HG03064 (cell line): Measurements from ENCODE around the gene RAPGEF1.

ENCODE experiments used
- ATAC-seq: cut with Tn5 transposase; IDR thresholded peaks from one replicate; pipeline ENCODE4 v1.9.1; 2021; ENCODE audit warnings: low read depth; ENCODE audit not compliant: unreplicated experiment

Gene RAPGEF1

DNA sequence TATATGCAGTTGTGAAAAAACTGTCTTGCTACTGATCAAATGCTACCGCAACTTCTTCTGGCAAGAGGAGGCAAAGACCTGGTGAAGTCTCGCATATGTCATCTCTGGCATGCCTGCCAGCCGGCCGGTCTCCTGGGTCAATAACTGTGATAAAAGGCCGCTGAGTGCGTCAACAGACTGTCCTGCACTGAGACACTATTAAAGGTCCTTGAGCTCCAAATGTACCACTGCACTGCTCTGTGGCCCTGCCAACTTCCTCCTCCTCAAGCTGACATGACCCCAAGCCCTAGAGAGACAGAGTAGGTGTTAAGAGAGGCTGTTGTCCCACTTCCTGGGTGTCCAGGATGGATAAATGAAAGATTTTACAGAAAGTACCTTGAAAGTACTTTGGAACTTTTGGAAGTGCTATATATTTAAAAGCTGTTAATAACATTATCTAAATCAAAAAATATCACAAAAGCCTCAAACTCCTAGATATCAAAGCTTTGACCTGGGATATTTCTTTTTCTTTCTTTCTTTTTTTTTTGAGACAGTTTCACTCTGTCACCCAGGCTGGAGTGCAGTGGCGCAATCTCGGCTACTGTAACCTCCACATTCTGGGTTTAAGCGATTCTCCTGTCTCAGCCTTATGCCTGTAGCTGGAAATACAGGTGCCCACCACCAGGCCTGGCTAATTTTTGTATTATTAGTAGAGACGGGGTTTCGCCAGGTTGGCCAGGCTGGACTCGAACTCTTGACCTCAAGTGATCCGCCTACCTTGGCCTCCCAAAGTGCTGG, 31.5 kb downstream of the RAPGEF1 start:
- ATAC-seq, result no peak

GRCh38 chr9:131707733-131708157, 32.1 kb downstream of the RAPGEF1 start:
- no peak for ATAC-seq

DNA sequence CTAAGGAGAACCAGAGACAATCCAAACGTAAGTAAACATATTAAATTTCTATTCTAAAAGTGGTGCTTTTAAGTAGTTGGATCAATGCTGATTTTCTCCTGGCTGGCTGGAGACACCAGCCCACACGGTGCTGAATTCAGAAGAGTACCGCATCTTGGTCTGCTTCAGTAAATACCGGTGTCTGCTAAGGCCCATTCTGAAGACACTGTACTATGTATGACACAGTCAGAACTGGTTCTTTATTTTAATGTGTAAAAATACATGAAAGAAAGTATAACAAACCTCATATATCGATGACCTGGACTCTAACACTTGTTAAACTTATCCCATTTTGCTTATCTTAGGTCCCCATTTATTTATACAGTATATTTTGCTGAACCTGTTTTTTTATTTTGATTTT, 32.8 kb downstream of the RAPGEF1 start:
- ATAC-seq, result no peak

DNA sequence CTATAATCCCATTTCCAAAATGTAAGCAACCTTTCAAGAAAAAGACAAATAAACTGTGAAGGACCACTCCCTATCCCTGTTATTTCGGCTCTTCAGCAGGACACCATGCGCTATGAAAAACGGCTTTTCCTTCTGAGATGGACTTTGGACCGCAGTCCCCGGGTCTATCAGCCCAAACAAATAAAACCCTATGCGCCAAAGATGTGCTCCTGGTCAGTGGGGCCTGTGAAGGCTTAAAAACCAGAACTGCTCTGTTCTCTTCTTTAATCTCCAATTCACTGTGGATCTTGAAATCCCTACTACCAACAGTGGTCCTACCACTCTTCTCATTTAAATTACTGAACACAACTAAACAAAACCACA, 33.3 kb downstream of the RAPGEF1 start:
- ATAC-seq, result no peak

- ATAC-seq, result no peak
These were observed 34.9 kb downstream of the RAPGEF1 start for GRCh38 chr9:131704988-131705387.

DNA sequence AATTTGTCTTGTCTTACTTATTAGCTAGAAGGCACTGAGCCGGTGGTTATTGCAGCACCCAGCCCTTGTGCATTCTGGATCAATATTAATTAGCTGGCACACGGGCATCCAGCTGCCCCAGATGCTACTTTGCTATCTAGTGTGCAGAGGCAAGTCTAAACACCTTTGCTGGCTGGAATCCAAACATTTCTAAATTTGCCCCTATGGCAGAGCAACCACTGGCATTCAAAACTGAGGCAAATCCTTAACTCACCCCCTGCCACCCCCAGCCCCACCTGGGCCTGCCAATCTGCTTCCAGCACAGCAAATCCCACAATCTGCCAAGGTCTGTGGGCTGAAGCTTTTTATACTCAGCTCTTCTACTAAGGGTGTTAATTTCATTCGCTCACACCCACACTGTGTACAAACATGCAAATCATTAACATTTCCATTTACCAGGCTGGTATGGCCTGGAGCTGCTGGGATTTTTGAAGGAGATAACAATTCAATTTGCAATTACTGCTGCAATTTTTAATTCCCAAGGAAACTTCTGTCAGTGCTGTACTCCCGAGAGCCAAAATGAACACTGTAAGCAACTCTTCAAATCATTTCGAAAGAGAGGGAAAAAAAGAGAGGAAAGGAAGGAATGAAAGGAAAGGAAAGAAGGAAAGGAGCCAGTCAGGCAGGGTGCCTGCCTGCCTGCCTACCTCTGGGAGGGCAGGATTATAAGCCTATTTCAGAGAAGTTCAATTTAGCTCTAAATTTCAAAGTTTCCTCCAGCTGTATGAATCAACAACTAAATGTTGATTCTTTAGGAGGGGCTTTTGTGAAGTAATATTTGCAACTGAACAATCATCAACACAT, 35.5 kb downstream of the RAPGEF1 start:
- ATAC-seq, result no peak

DNA sequence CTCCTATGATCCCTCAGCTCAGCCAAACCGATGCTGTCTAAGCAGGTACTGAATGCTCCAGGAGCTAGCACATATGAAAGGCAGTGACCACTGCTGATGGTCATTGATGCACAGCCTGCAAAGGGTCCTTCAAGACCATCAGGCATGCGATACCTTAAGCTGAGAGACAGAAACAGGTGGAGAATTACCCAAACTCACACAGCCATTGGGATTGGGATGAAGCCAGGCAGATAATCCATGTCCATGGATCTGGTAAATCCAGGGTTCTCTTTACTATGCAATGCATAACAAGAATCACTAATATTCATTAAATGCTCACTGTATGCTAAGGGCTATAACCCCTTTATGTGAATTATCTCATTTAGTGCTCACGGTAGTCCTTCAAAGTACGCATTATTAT, 36.2 kb downstream of the RAPGEF1 start:
- ATAC-seq, result no peak

DNA sequence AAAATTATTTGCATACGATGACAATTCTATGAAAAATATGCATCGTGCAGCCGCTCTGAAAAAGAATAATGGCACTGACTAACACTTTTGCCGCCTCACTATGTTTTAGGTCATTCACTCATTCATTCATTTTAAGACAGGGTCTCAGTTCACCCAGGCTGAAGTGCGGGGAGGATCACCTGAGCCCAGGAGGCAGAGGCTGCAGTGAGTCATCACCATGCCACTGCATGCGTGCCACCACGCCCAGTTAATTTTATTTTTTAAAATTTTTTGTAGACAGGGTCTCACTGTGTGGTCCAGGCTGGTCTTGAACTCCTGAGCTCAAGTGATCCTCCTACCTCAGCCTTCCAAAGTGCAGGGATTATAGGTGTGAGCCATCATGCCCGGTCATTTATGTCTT, 37.0 kb downstream of the RAPGEF1 start:
- ATAC-seq, result no peak

- no peak for ATAC-seq
These were observed 38.0 kb downstream of the RAPGEF1 start for GRCh38 chr9:131701789-131702337.

- no peak for ATAC-seq
These were observed 38.5 kb downstream of the RAPGEF1 start for GRCh38 chr9:131701436-131701781.

DNA sequence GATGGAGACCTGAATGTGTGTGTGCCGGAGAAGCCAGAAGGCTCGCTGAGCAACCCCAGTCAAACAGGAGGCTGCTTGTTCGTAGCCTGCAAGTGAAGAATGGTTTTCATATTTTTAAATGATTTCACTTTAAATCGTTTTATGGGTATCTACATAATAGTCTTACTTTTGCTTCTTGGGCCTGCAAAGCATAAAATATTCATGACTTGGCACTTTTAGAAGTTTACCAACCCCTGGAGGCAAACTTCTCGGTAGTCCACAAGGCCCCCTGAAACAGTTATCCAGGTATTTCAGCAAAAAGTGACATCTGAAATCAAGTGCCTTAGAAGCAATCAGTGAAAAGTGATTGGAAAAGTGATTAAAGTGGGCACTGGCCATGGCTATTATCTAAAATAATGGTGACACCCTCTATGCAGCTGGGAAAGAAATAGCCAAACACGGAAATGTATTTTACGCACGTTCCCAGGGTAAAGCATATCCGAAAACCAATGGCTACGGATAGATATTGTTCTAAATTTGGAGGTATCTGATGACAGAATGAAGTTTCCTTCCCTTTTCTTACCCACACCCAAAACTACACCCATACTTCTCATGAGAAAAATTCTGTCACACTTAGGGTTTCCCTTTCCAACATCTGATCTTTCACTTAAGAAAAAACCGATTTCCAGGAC, 39.0 kb downstream of the RAPGEF1 start:
- ATAC-seq, result no peak

DNA sequence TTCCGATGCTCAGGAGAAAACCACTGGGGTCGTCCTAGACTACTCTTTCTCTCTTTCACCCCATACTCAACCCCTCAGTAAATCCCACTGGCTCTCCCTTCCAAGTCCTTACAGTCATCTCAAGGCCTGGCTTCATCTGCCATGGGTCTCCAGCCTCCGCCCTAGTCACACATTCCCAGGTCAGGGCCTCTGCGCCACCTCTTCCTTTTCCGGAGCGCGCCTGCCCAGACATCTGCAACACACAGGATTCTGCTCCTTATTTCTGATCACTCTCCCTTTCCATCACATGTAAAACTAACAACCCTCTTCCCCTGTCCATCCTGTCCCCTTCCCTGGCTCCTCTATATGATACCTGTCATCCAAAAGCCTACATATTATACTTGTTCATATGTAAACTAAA, 39.8 kb downstream of the RAPGEF1 start:
- ATAC-seq, result no peak

DNA sequence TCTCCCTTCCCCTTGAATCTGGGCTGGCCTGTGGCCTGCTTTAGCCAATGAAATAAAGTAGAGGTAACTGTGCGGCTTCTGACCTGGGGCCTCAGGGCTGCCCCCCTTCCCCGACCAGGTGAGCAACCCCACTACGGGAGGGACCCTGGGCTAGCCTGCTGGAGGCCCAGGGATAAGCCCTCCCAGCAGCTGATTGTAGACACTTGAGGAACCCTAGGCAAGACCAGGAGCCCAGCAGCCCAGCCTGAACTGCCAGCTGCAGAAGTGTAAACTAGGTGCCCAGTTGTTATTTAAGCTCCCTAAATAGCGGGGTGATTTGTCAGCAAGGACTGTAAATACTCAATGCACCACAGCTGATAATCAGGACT, 41.3 kb downstream of the RAPGEF1 start:
- no peak for ATAC-seq

GRCh38 chr9:131697908-131698617, 41.8 kb downstream of the RAPGEF1 start:
- ATAC-seq, result no peak

- no peak for ATAC-seq
These were observed 42.8 kb downstream of the RAPGEF1 start for GRCh38 chr9:131697097-131697496.

- no peak for ATAC-seq
These were observed 43.9 kb downstream of the RAPGEF1 start for GRCh38 chr9:131695836-131696460.

GRCh38 chr9:131695366-131695765, 44.5 kb downstream of the RAPGEF1 start:
- no peak for ATAC-seq

DNA sequence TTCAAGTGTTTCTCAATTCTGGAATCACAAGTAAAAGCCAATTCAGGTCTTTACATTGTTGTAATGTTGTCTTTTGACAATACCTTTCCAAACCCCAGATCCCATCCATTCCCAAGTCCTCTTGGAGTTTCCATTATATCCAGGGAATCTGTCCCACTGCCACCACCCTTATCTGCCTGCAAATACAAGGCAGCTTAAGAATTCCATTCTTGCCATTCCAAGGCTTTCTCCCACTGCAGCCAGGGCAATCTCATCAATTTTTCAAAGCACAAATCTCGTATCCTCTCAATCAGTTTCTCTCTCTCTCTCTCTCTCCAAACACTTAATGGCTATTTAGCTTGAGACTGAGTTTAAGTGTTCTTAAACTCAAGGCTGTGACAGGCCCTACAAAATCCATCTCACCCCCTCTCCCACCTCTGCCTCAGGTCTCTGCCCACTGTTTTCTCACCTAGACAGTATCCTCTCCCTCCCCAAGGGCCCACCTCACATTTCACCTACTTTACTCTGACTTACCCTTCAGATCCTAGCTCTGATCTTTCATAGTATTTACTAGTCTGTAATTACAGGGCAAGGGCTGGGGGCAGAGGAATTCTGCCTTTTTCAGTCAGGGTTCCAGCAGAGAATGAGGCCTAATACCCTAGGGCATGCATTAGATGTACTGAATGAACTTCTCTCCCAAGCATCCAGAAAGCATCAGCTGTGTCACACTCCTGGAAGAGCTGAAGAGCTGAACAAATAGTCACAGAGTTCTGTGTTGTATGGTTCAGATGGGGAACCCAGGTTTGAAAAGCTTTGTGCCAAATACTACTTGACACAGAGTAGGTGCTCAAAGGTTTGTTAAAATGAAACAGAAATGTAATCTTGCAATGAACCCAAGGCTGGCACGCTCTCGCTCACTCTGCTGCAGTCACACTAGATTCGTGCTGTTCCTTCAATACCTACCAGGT, 46.0 kb downstream of the RAPGEF1 start:
- no peak for ATAC-seq
